HG02938 (cell line): Measurements from ENCODE around the gene SERPINA12.

Experiments
- ATAC-seq: cut with Tn5 transposase; IDR thresholded peaks from one replicate; pipeline ENCODE4 v1.9.1; 2021; ENCODE audit warnings: mild to moderate bottlenecking, moderate library complexity; ENCODE audit not compliant: unreplicated experiment

SERPINA12 gene

DNA sequence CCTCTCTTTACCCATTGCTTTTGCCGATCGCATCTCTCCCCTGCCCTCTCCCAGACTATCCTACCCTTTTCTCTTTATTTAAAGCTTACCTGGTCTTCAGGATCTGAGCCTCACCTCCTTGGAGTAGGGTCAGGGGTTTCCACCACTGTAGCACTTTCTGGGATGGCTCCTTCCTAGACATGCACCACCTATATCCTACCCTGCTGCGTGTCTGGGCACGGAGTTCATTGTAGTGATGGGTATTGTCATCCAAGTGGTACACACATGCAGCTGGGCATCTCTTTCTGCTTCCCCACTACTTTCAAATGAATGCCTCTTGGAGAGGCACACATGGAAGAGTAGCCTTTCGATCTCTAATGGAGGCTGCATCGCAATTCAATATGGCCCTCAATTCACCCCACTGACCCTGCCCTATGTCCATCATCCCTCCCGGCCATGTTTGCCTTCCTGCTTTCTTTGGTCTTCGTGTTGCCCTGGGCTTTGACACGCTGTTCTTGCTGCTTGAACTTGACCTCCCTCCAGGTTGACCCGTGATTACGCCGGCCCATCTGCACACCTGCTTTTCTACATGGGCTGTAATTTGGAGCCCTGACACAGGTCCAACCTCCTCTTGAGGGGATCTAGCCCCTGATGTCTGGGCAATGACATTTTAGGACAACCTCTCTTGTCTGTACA is 67.6 kb downstream of the SERPINA12 start:
- ATAC-seq, result no peak

DNA sequence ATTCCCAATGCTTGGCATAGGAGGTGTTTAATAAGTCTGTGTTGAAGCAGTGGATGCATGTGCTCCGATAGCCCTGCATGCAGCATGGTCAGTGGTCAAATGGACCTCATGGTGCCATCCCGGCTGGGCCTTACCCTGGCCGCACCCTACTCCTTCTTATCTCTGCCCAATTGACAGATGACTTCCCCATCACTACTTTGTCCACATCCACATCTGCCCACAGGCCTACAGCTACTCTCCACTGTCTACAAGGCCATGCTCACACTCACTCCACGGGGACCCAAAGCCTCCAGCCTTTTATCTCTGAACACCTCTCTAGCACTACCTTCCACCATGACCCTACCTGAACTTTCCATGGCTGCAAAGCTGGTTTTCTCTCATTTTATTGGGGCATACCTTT is 68.1 kb downstream of the SERPINA12 start:
- ATAC-seq, result no peak

- no peak for ATAC-seq
Measured at GRCh38 chr14:94439453-94440057, 69.7 kb downstream of the SERPINA12 start.
